ENCODE measurements around the gene KRT85.

- TF ChIP-seq CTCF (optimal IDR thresholded peaks at IDR 0.05 in 1 of 3, IDR thresholded peaks at IDR 0.05 in 1 of 3, conservative IDR thresholded peaks at IDR 0.05 in 1 of 3; ENCODE audit: extremely low read depth in 1 of 3, insufficient read depth in 2 of 3, low read length in 3 of 3) (no peak), EZH2 (IDR thresholded peaks at IDR 0.05; ENCODE audit: low read length) (no peak)
These were observed 53.4 kb downstream of the KRT85 start for GRCh38 chr12:52313926-52314325.

Measured in keratinocyte (primary cell).